Measurements from ENCODE around the gene ESR1.

The ESR1 gene

GRCh38 chr6:151916075-151916474 lies 108.6 kb downstream of the ESR1 start:
- Histone ChIP-seq H3K9me3 (ENCODE audit: insufficient read depth, low read length) (no peaks in the 10 kb centered on the region), H3K36me3 (ENCODE audit: insufficient read depth, insufficient read length, low read length) (no peaks in the 10 kb centered on the region), H3K4me3 (ENCODE audit: insufficient read length, low read depth) (no peak overlapping the region), H3K9ac (ENCODE audit: insufficient read length, low read depth) (no peak overlapping the region), H3K4me1 (ENCODE audit: insufficient read depth, insufficient read length) (no peaks in the 10 kb centered on the region), H3K27me3 (ENCODE audit: insufficient read depth, insufficient read length) (no peaks in the 10 kb centered on the region)
- no peak for TF ChIP-seq SUZ12 (IDR thresholded peaks at IDR 0.05; ENCODE audit: extremely low read depth, insufficient read depth, insufficient read length)
- TF ChIP-seq YY1 (IDR thresholded peaks at IDR 0.05; ENCODE audit: insufficient read depth, insufficient read length) = no peak
- TF ChIP-seq ZNF274 (IDR thresholded peaks at IDR 0.05; ENCODE audit: low read depth, low read length) = no peak
- DNase-seq (ENCODE audit: low read depth, low spot score) = no peak

GRCh38 chr6:151916680-151917164 lies 109.2 kb downstream of the ESR1 start:
- H3K4me1 ChIP-seq (ENCODE audit: insufficient read depth, insufficient read length) = no peaks in the 10 kb centered on the region
- no peaks in the 10 kb centered on the region for H3K9me3 ChIP-seq (ENCODE audit: insufficient read depth, low read length)
- no peak for TF ChIP-seq ZNF274 (IDR thresholded peaks at IDR 0.05; ENCODE audit: low read depth, low read length)
- no peak for TF ChIP-seq YY1 (IDR thresholded peaks at IDR 0.05; ENCODE audit: insufficient read depth, insufficient read length)
- TF ChIP-seq SUZ12 (IDR thresholded peaks at IDR 0.05; ENCODE audit: extremely low read depth, insufficient read depth, insufficient read length) = no peak
- no peaks in the 10 kb centered on the region for H3K27me3 ChIP-seq (ENCODE audit: insufficient read depth, insufficient read length)
- H3K9ac ChIP-seq (ENCODE audit: insufficient read length, low read depth) = no peak overlapping the region
- H3K36me3 ChIP-seq (ENCODE audit: insufficient read depth, insufficient read length, low read length) = no peaks in the 10 kb centered on the region
- H3K4me3 ChIP-seq (ENCODE audit: insufficient read length, low read depth) = no peak overlapping the region
- no peak for DNase-seq (ENCODE audit: low read depth, low spot score)

GRCh38 chr6:151917531-151918329 lies 110.2 kb downstream of the ESR1 start:
- Histone ChIP-seq H3K9ac (ENCODE audit: insufficient read length, low read depth) (no peak overlapping the region), H3K4me1 (ENCODE audit: insufficient read depth, insufficient read length) (no peaks in the 10 kb centered on the region), H3K9me3 (ENCODE audit: insufficient read depth, low read length) (no peaks in the 10 kb centered on the region), H3K4me3 (ENCODE audit: insufficient read length, low read depth) (no peak overlapping the region), H3K36me3 (ENCODE audit: insufficient read depth, insufficient read length, low read length) (no peaks in the 10 kb centered on the region), H3K27me3 (ENCODE audit: insufficient read depth, insufficient read length) (no peaks in the 10 kb centered on the region)
- TF ChIP-seq YY1 (IDR thresholded peaks at IDR 0.05; ENCODE audit: insufficient read depth, insufficient read length) (no peak), ZNF274 (IDR thresholded peaks at IDR 0.05; ENCODE audit: low read depth, low read length) (no peak), SUZ12 (IDR thresholded peaks at IDR 0.05; ENCODE audit: extremely low read depth, insufficient read depth, insufficient read length) (no peak)
- DNase-seq (ENCODE audit: low read depth, low spot score) = no peak

- H3K4me1 ChIP-seq (ENCODE audit: insufficient read depth, insufficient read length) = no peaks in the 10 kb centered on the region
- no peak overlapping the region for H3K4me3 ChIP-seq (ENCODE audit: insufficient read length, low read depth)
- no peak for DNase-seq (ENCODE audit: low read depth, low spot score)
- no peak for TF ChIP-seq ZNF274 (IDR thresholded peaks at IDR 0.05; ENCODE audit: low read depth, low read length)
- TF ChIP-seq SUZ12 (IDR thresholded peaks at IDR 0.05; ENCODE audit: extremely low read depth, insufficient read depth, insufficient read length) = no peak
- no peak for TF ChIP-seq YY1 (IDR thresholded peaks at IDR 0.05; ENCODE audit: insufficient read depth, insufficient read length)
- H3K36me3 ChIP-seq (ENCODE audit: insufficient read depth, insufficient read length, low read length) = no peaks in the 10 kb centered on the region
- H3K9me3 ChIP-seq (ENCODE audit: insufficient read depth, low read length) = no peaks in the 10 kb centered on the region
- H3K27me3 ChIP-seq (ENCODE audit: insufficient read depth, insufficient read length) = no peaks in the 10 kb centered on the region
- H3K9ac ChIP-seq (ENCODE audit: insufficient read length, low read depth) = no peak overlapping the region
Measured at GRCh38 chr6:151940307-151940706, 132.8 kb downstream of the ESR1 start.

- DNase-seq (ENCODE audit: low read depth, low spot score) = no peak
- Histone ChIP-seq H3K36me3 (ENCODE audit: insufficient read depth, insufficient read length, low read length) (no peaks in the 10 kb centered on the region), H3K27me3 (ENCODE audit: insufficient read depth, insufficient read length) (no peaks in the 10 kb centered on the region), H3K4me1 (ENCODE audit: insufficient read depth, insufficient read length) (no peaks in the 10 kb centered on the region), H3K9me3 (ENCODE audit: insufficient read depth, low read length) (peaks cover 9% of the 10 kb centered on the region; the same call in 1 of the 2 replicates), H3K9ac (ENCODE audit: insufficient read length, low read depth) (no peak overlapping the region), H3K4me3 (ENCODE audit: insufficient read length, low read depth) (no peak overlapping the region)
- TF ChIP-seq YY1 (IDR thresholded peaks at IDR 0.05; ENCODE audit: insufficient read depth, insufficient read length) (no peak), SUZ12 (IDR thresholded peaks at IDR 0.05; ENCODE audit: extremely low read depth, insufficient read depth, insufficient read length) (no peak), ZNF274 (IDR thresholded peaks at IDR 0.05; ENCODE audit: low read depth, low read length) (no peak)
Measured at GRCh38 chr6:151948002-151948743, 140.7 kb downstream of the ESR1 start.

- DNase-seq (ENCODE audit: low read depth, low spot score) = no peak
- H3K9me3 ChIP-seq (ENCODE audit: insufficient read depth, low read length) = no peaks in the 10 kb centered on the region
- TF ChIP-seq SUZ12 (IDR thresholded peaks at IDR 0.05; ENCODE audit: extremely low read depth, insufficient read depth, insufficient read length) (no peak), ZNF274 (IDR thresholded peaks at IDR 0.05; ENCODE audit: low read depth, low read length) (no peak), YY1 (IDR thresholded peaks at IDR 0.05; ENCODE audit: insufficient read depth, insufficient read length) (no peak)
- no peaks in the 10 kb centered on the region for H3K27me3 ChIP-seq (ENCODE audit: insufficient read depth, insufficient read length)
- H3K4me3 ChIP-seq (ENCODE audit: insufficient read length, low read depth) = no peak overlapping the region
- H3K9ac ChIP-seq (ENCODE audit: insufficient read length, low read depth) = no peak overlapping the region
- no peaks in the 10 kb centered on the region for H3K36me3 ChIP-seq (ENCODE audit: insufficient read depth, insufficient read length, low read length)
- H3K4me1 ChIP-seq (ENCODE audit: insufficient read depth, insufficient read length) = no peaks in the 10 kb centered on the region
Measured at GRCh38 chr6:151958332-151958731, 150.8 kb downstream of the ESR1 start.

DNA sequence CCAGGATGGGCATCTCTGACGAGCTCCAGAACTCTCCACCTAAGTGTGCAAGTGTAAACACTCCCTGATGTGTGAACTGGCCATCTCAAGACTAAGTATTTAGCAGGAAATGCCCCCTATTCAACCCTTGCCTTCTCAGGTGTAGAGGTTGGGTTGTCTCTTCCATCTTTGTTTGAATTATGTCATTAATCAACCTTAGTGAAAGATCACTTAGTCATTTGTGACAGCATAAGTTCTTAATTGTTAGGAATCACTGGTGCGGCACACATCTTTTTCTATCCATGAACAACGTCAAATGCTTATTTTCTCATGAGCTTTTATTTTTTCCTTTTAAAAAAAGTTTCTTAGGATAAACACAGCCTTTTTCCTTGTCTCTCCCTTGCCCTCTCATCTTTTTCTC lies 151.6 kb downstream of the ESR1 start:
- no peaks in the 10 kb centered on the region for H3K36me3 ChIP-seq (ENCODE audit: insufficient read depth, insufficient read length, low read length)
- no peaks in the 10 kb centered on the region for H3K27me3 ChIP-seq (ENCODE audit: insufficient read depth, insufficient read length)
- DNase-seq (ENCODE audit: low read depth, low spot score) = no peak
- H3K9me3 ChIP-seq (ENCODE audit: insufficient read depth, low read length) = no peaks in the 10 kb centered on the region
- no peak overlapping the region for H3K9ac ChIP-seq (ENCODE audit: insufficient read length, low read depth)
- no peak for TF ChIP-seq ZNF274 (IDR thresholded peaks at IDR 0.05; ENCODE audit: low read depth, low read length)
- TF ChIP-seq SUZ12 (IDR thresholded peaks at IDR 0.05; ENCODE audit: extremely low read depth, insufficient read depth, insufficient read length) = no peak
- no peak for TF ChIP-seq YY1 (IDR thresholded peaks at IDR 0.05; ENCODE audit: insufficient read depth, insufficient read length)
- H3K4me1 ChIP-seq (ENCODE audit: insufficient read depth, insufficient read length) = no peaks in the 10 kb centered on the region
- no peak overlapping the region for H3K4me3 ChIP-seq (ENCODE audit: insufficient read length, low read depth)
